ENCODE measurements around the gene CAMK4. TPM values are rescaled to one million over a fixed set of nuclear protein-coding genes. Genes with fewer than 3 reads are reported as not detected.

CAMK4 gene
- total RNA-seq, 4 donors from 2014 or later, result 0.42 to 5.3 (median 3.5) TPM

DNA sequence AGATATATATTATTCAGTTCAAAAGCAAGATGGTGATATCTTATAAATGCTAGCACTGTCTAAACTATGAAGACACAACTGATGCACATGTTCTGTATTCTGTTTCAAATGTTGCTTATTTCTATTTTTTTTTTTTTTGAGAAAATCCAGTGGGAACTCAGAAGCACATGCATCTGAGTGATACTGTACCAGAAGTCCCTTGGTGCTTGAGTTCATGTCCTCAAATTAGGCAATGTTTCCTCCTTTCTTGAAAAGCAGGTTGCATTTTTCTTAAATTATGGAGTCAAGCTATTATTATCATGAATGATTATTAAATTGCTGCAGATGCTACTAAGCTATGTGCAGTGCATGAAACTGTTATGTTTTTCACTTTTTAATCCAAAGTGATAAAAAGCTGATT lies 70.4 kb downstream of the CAMK4 start:
- H3K9me3 ChIP-seq, result no peaks in the 10 kb centered on the region
- H3K36me3 ChIP-seq, result no peaks in the 10 kb centered on the region
- intact Hi-C loops (cut with DNase I), result no loop called here
- H3K27me3 ChIP-seq, result no peaks in the 10 kb centered on the region
- H3K4me3 ChIP-seq, result no peak overlapping the region
- no peak overlapping the region for H3K27ac ChIP-seq (replicated peaks in 1 of 4)
- TF ChIP-seq, protein P1, sequence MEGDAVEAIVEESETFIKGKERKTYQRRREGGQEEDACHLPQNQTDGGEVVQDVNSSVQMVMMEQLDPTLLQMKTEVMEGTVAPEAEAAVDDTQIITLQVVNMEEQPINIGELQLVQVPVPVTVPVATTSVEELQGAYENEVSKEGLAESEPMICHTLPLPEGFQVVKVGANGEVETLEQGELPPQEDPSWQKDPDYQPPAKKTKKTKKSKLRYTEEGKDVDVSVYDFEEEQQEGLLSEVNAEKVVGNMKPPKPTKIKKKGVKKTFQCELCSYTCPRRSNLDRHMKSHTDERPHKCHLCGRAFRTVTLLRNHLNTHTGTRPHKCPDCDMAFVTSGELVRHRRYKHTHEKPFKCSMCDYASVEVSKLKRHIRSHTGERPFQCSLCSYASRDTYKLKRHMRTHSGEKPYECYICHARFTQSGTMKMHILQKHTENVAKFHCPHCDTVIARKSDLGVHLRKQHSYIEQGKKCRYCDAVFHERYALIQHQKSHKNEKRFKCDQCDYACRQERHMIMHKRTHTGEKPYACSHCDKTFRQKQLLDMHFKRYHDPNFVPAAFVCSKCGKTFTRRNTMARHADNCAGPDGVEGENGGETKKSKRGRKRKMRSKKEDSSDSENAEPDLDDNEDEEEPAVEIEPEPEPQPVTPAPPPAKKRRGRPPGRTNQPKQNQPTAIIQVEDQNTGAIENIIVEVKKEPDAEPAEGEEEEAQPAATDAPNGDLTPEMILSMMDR (IDR thresholded peaks at IDR 0.05), result no peak
- TF ChIP-seq POLR2AphosphoS5 (IDR thresholded peaks at IDR 0.05) (no peak), EP300 (IDR thresholded peaks at IDR 0.05) (no peak), POLR2A (IDR thresholded peaks at IDR 0.05; ENCODE audit: low read depth) (no peak)
- DNase-seq (ENCODE audit: extremely low spot score), result no peak
- no peaks in the 10 kb centered on the region for H3K4me1 ChIP-seq

DNA sequence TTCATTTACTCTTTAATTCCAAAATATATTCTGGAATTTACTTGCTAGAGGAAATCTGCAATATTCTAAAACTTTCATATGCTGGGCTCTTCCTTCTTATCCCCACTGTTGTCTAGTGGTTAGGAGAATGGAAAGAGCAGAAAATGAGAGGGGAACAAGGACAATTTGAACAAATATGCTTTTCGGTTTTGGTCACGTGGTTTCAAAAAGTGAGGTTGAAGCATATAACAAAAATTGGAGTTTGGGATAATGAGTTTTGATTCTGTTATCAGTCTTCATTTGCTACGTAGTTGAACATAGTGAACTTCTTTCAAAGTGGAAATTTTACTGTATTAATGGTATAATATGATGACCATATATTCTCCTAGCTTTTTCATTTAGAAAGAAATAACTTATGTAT lies 71.5 kb downstream of the CAMK4 start:
- intact Hi-C loops (cut with DNase I), result no loop called here
- Histone ChIP-seq H3K9me3 (no peaks in the 10 kb centered on the region), H3K36me3 (no peaks in the 10 kb centered on the region), H3K27me3 (no peaks in the 10 kb centered on the region), H3K27ac (replicated peaks in 1 of 4) (no peak overlapping the region), H3K4me3 (no peak overlapping the region), H3K4me1 (no peaks in the 10 kb centered on the region)
- 95% methylated on average over 3 of the region's 3 CpGs for WGBS
- DNase-seq (ENCODE audit: extremely low spot score), result no peak
- TF ChIP-seq POLR2A (IDR thresholded peaks at IDR 0.05; ENCODE audit: low read depth) (no peak), EP300 (IDR thresholded peaks at IDR 0.05) (no peak), POLR2AphosphoS5 (IDR thresholded peaks at IDR 0.05) (no peak)
- TF ChIP-seq, protein P1 (IDR thresholded peaks at IDR 0.05), result no peak

DNA sequence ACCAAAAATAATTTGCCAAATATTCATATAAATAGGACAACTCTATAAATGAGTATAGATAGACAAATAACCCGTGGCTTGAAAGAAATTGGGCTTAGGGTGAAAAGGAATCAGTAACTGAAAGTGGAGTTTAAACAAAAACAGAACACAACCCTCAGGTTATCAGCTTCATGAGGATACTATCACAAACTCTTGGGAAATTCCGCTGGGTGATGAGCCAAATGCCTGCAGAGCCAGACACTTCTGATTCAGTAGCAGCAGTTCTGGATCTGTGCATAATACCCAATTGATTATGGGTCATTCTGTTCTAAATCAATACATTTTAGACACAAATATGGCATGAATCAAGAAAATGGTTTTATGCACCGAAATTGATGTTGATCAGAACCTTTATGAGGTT lies 72.4 kb downstream of the CAMK4 start:
- TF ChIP-seq POLR2A (IDR thresholded peaks at IDR 0.05; ENCODE audit: low read depth) (no peak), POLR2AphosphoS5 (IDR thresholded peaks at IDR 0.05) (no peak), EP300 (IDR thresholded peaks at IDR 0.05) (no peak)
- TF ChIP-seq, protein P1 (IDR thresholded peaks at IDR 0.05), result no peak
- Histone ChIP-seq H3K4me1 (no peaks in the 10 kb centered on the region), H3K4me3 (no peak overlapping the region), H3K27me3 (no peaks in the 10 kb centered on the region), H3K36me3 (no peaks in the 10 kb centered on the region), H3K27ac (replicated peaks in 1 of 4) (no peak overlapping the region), H3K9me3 (no peaks in the 10 kb centered on the region)
- DNase-seq (ENCODE audit: extremely low spot score), result no peak
- 84% methylated on average over 3 of the region's 3 CpGs for WGBS
- intact Hi-C loops (cut with DNase I), result no loop called here

GRCh38 chr5:111299067-111299481 lies 74.9 kb downstream of the CAMK4 start:
- Histone ChIP-seq H3K9me3 (no peaks in the 10 kb centered on the region), H3K36me3 (no peaks in the 10 kb centered on the region), H3K4me1 (no peaks in the 10 kb centered on the region), H3K27me3 (no peaks in the 10 kb centered on the region), H3K27ac (replicated peaks in 1 of 4) (no peak overlapping the region), H3K4me3 (no peak overlapping the region)
- DNase-seq (ENCODE audit: extremely low spot score), result no peak
- 92% methylated on average over 7 of the region's 7 CpGs for WGBS
- intact Hi-C loops (cut with DNase I), result no loop called here
- no peak for TF ChIP-seq EP300 (IDR thresholded peaks at IDR 0.05)
- TF ChIP-seq POLR2AphosphoS5 (IDR thresholded peaks at IDR 0.05), result no peak
- TF ChIP-seq, protein P1 (IDR thresholded peaks at IDR 0.05), result no peak
- no peak for TF ChIP-seq POLR2A (IDR thresholded peaks at IDR 0.05; ENCODE audit: low read depth)

DNA sequence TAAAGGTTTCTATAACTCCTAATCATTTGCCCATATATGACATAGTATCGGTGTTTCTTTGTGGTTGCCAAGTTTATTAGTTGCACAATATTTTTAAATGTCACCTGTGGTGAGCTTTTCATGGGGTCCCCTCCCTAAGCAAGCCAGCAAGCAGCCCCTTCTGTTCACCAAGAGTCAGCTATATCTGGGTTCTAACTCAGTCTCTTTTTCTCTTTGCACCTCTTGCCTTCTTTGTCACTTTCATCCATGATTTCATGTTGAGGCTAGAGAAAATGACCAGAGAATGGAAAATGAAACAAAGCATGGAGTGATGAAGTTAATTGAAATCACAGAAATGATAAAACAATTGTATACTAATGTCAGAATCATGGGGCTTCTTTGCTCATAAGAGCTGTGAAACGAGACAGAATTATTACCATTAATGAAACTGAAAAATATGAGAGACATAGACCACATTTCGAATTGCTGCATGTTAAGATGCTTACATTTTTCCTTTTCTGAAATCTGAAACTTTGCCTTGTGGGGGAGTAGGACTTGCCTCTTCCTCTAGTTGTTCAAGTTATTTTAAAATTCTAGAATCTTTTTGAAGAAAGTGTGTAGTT lies 75.7 kb downstream of the CAMK4 start:
- no peaks in the 10 kb centered on the region for H3K27me3 ChIP-seq
- H3K9me3 ChIP-seq, result no peaks in the 10 kb centered on the region
- H3K4me1 ChIP-seq, result no peaks in the 10 kb centered on the region
- intact Hi-C loops (cut with DNase I), result no loop called here
- DNase-seq (ENCODE audit: extremely low spot score), result no peak
- no peak overlapping the region for H3K4me3 ChIP-seq
- H3K36me3 ChIP-seq, result no peaks in the 10 kb centered on the region
- WGBS, result 81% methylated on average over 3 of the region's 3 CpGs
- H3K27ac ChIP-seq (replicated peaks in 1 of 4), result no peak overlapping the region
- TF ChIP-seq, protein P1 (IDR thresholded peaks at IDR 0.05), result no peak
- TF ChIP-seq EP300 (IDR thresholded peaks at IDR 0.05), result no peak
- no peak for TF ChIP-seq POLR2AphosphoS5 (IDR thresholded peaks at IDR 0.05)
- no peak for TF ChIP-seq POLR2A (IDR thresholded peaks at IDR 0.05; ENCODE audit: low read depth)
